GM06990 (cell line): ENCODE results near the gene SPSB4.

Experiments
- DNase-seq: peaks from one replicate; pipeline ENCODE4 v3.0.0-alpha.2; 2011; ENCODE audit not compliant: insufficient read length; ENCODE audit errors: extremely low read depth
- H3K27me3 ChIP-seq: replicated peaks from 2 replicates; pipeline ENCODE4 v1.6.0; 2011; ENCODE audit warnings: low read length; ENCODE audit not compliant: control insufficient read depth, insufficient read depth
- H3K36me3 ChIP-seq: 2 replicates; pipeline ENCODE4 v1.5.1; 2011; ENCODE audit warnings: low read length; ENCODE audit not compliant: control insufficient read depth, insufficient read depth
- H3K4me3 ChIP-seq: replicated peaks from 2 replicates; pipeline ENCODE4 v1.5.1; 2011; ENCODE audit warnings: low read depth, mild to moderate bottlenecking, control low read depth, low read length
- TF ChIP-seq, protein P1 (sequence below): IDR thresholded peaks from 2 replicates; pipeline ENCODE4 v1.5.1; 2011; ENCODE audit warnings: low read length, control low read depth, mild to moderate bottlenecking, inconsistent platforms; ENCODE audit not compliant: insufficient read depth, poor library complexity, severe bottlenecking

The SPSB4 gene

DNA sequence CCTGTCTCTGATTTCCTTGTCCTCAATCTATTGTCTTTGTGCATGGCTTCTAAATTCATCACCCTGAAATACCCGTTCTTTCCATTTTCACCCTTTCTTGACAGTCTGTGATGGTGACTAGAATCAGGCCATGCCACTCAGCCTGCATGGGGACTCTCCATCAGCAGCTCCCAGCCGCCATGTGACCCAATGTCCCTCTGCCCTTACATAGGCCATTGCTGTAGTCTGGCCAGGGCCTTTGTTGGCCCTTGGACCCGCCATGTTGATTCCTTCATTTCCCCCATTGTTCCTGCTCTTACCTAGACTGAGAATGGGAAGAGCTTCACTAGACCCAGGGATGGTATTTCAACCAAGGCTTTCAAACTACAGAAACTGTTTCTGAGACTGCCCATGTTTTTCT, 45.8 kb downstream of the SPSB4 start:
- TF ChIP-seq, protein P1, sequence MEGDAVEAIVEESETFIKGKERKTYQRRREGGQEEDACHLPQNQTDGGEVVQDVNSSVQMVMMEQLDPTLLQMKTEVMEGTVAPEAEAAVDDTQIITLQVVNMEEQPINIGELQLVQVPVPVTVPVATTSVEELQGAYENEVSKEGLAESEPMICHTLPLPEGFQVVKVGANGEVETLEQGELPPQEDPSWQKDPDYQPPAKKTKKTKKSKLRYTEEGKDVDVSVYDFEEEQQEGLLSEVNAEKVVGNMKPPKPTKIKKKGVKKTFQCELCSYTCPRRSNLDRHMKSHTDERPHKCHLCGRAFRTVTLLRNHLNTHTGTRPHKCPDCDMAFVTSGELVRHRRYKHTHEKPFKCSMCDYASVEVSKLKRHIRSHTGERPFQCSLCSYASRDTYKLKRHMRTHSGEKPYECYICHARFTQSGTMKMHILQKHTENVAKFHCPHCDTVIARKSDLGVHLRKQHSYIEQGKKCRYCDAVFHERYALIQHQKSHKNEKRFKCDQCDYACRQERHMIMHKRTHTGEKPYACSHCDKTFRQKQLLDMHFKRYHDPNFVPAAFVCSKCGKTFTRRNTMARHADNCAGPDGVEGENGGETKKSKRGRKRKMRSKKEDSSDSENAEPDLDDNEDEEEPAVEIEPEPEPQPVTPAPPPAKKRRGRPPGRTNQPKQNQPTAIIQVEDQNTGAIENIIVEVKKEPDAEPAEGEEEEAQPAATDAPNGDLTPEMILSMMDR = no peak
- H3K4me3 ChIP-seq = no peak overlapping the region
- no peak for DNase-seq
- no peaks in the 10 kb centered on the region for H3K36me3 ChIP-seq
- peaks cover 1% of the 10 kb centered on the region for H3K27me3 ChIP-seq

- Histone ChIP-seq H3K4me3 (no peak overlapping the region), H3K27me3 (no peaks in the 10 kb centered on the region; the same call in none of the 2 replicates), H3K36me3 (no peaks in the 10 kb centered on the region)
- no peak for DNase-seq
- TF ChIP-seq, protein P1 = no peak
Measured at GRCh38 chr3:141100112-141100511, 49.0 kb downstream of the SPSB4 start.

DNA sequence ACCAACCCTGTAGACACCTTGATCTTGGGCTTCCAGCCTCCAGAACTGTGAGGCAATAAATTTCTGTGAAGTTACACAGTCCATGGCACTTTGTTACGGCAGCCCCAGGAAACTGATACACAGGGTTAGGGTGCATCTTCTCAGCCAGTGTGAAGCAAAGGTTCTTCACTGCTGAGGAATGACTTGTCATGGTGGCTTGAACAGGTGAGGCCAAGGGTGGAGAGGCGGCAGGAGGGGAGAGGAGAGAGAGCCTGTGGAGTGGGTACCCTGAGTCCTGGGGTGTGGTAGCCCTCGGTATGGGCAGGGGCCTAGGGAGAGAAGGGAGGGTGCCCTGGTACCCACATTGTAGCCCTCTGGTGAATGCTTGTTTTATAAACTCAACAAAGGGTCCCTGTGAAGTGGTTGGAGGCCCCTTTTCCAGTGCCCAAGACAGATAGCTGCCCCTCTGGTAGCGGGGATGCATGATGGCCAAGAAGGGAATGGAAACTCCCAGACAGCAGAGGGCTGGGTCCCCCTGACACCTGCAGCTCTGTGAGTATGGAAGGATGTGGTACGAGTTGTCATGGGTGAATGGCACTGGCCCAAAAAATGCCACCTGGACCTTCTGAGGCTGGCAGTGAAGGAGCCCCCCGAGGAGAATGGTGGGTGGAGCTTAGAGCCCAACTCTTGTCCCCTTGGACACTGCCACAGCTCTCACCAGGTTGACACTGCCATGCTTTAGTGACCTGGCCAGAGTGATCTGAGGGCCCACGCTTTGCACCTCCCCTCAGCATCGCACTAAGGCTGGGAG, 49.6 kb downstream of the SPSB4 start:
- H3K36me3 ChIP-seq = no peaks in the 10 kb centered on the region
- H3K27me3 ChIP-seq = no peaks in the 10 kb centered on the region; the same call in 1 of the 2 replicates
- TF ChIP-seq, protein P1 = no peak
- H3K4me3 ChIP-seq = no peak overlapping the region
- no peak for DNase-seq

DNA sequence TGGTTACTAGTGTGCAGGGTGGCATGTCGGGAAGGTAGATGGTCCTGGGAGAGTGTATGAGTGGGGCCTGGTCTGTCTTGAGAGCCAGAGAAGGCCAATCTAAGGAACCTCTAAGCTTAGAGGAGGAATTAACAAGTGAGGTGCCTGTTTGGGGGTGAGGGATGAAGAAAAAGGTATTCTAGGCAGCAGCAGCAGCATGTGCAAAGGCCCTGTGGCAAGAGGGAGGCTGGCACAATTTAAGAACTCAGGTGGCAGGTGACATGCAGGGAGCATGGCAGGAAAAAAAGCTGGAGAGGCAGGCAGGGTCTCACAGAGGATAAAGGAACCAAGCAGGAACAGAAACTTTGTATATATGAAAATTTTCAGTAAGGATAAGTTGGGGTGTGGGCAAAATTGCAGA, 51.2 kb downstream of the SPSB4 start:
- no peaks in the 10 kb centered on the region for H3K36me3 ChIP-seq
- TF ChIP-seq, protein P1 = no peak
- no peaks in the 10 kb centered on the region; the same call in 1 of the 2 replicates for H3K27me3 ChIP-seq
- DNase-seq = no peak
- no peak overlapping the region for H3K4me3 ChIP-seq

GRCh38 chr3:141103067-141103466, 51.9 kb downstream of the SPSB4 start:
- Histone ChIP-seq H3K27me3 (no peaks in the 10 kb centered on the region; the same call in 1 of the 2 replicates), H3K36me3 (no peaks in the 10 kb centered on the region), H3K4me3 (no peak overlapping the region)
- TF ChIP-seq, protein P1 = no peak
- DNase-seq = no peak

GRCh38 chr3:141103503-141103902, 52.4 kb downstream of the SPSB4 start:
- Histone ChIP-seq H3K27me3 (no peaks in the 10 kb centered on the region; the same call in 1 of the 2 replicates), H3K4me3 (no peak overlapping the region), H3K36me3 (no peaks in the 10 kb centered on the region)
- DNase-seq = no peak
- TF ChIP-seq, protein P1 = no peak
